Mesenchymal stem cell (in vitro differentiated cells and primary cell): Measurements from ENCODE around the gene GHR.

ENCODE experiments used
- DNase-seq: peaks from one replicate; pipeline ENCODE4 v3.0.0-alpha.2; 2013
- H2AFZ ChIP-seq: one replicate; pipeline ENCODE4 v1.6.1; 2013; ENCODE audit warnings: low read depth, mild to moderate bottlenecking, control low read depth, inconsistent platforms, low read length, moderate library complexity
- H2AK5ac ChIP-seq: 2 replicates; pipeline ENCODE4 v1.6.1; 2013; ENCODE audit warnings: low read length, moderate library complexity, mild to moderate bottlenecking, inconsistent platforms; ENCODE audit not compliant: severe bottlenecking
- H2BK120ac ChIP-seq: one replicate; pipeline ENCODE4 v1.6.1; 2013; ENCODE audit warnings: low read depth, mild to moderate bottlenecking, inconsistent platforms, low read length, moderate library complexity
- H2BK12ac ChIP-seq, 2 experiments: one replicate each; pipeline ENCODE4 v1.6.1; 2013; ENCODE audit warnings: inconsistent platforms in 2 of 2, low read length in 2 of 2, mild to moderate bottlenecking in 2 of 2, moderate library complexity in 2 of 2, control low read depth in 1 of 2
- H2BK15ac ChIP-seq: one replicate; pipeline ENCODE4 v1.6.1; 2013; ENCODE audit warnings: mild to moderate bottlenecking, low read depth, inconsistent platforms; ENCODE audit not compliant: poor library complexity, severe bottlenecking
- H2BK5ac ChIP-seq: 2 replicates; pipeline ENCODE4 v1.6.1; 2013; ENCODE audit warnings: low read depth, mild to moderate bottlenecking, low read length, control low read depth, inconsistent platforms; ENCODE audit not compliant: poor library complexity, severe bottlenecking
- H3K14ac ChIP-seq, 2 experiments: one replicate each; pipeline ENCODE4 v1.6.1; 2013; ENCODE audit warnings: inconsistent platforms in 2 of 2, low read length in 2 of 2, control low read depth in 1 of 2, mild to moderate bottlenecking in 1 of 2, moderate library complexity in 1 of 2
- H3K18ac ChIP-seq, 2 experiments: one replicate each; pipeline ENCODE4 v1.6.1; 2013; ENCODE audit warnings: inconsistent platforms in 2 of 2, low read length in 2 of 2, control low read depth in 1 of 2, low read depth in 1 of 2, mild to moderate bottlenecking in 1 of 2
- H3K23ac ChIP-seq, 2 experiments: one replicate each; pipeline ENCODE4 v1.6.1; 2013; ENCODE audit warnings: inconsistent platforms in 2 of 2, low read length in 2 of 2, mild to moderate bottlenecking in 2 of 2, moderate library complexity in 2 of 2, control low read depth in 1 of 2
- H3K27ac ChIP-seq: 2 replicates; pipeline ENCODE4 v1.5.1; 2013; ENCODE audit warnings: mild to moderate bottlenecking, moderate library complexity, low read length, control low read depth, inconsistent platforms; ENCODE audit not compliant: poor library complexity, severe bottlenecking
- H3K27me3 ChIP-seq, 2 experiments: 2 replicates each; pipeline versions ENCODE4 v1.6.1 to v1.7.0; 2013; ENCODE audit warnings: low read length in 2 of 2, mild to moderate bottlenecking in 2 of 2, moderate library complexity in 2 of 2, control low read depth in 1 of 2, inconsistent platforms in 1 of 2; ENCODE audit not compliant: control insufficient read depth in 1 of 2, insufficient read depth in 1 of 2
- H3K36me3 ChIP-seq, 2 experiments: 2 replicates each; pipeline versions ENCODE4 v1.6.1 to v1.7.0; 2013; ENCODE audit warnings: low read length in 2 of 2, control low read depth in 1 of 2, inconsistent platforms in 1 of 2, low read depth in 1 of 2, mild to moderate bottlenecking in 1 of 2; ENCODE audit not compliant: insufficient read depth in 2 of 2, control insufficient read depth in 1 of 2
- H3K4ac ChIP-seq, 2 experiments: one replicate each; pipeline ENCODE4 v1.6.1; 2013; ENCODE audit warnings: inconsistent platforms in 2 of 2, low read length in 2 of 2, mild to moderate bottlenecking in 2 of 2, moderate library complexity in 2 of 2, control low read depth in 1 of 2, low read depth in 1 of 2
- H3K4me1 ChIP-seq: 2 replicates; pipeline ENCODE4 v1.6.1; 2013; ENCODE audit warnings: low read depth, low read length, control low read depth; ENCODE audit not compliant: control insufficient read depth, insufficient read depth
- H3K4me2 ChIP-seq: 2 replicates; pipeline ENCODE4 v1.6.1; 2013; ENCODE audit warnings: low read length, mild to moderate bottlenecking, inconsistent platforms; ENCODE audit not compliant: poor library complexity, severe bottlenecking
- H3K4me3 ChIP-seq, 2 experiments: 2 replicates each; pipeline versions ENCODE4 v1.5.1 to v1.7.0; 2013; ENCODE audit warnings: low read length in 2 of 2, mild to moderate bottlenecking in 2 of 2, control low read depth in 1 of 2, low read depth in 1 of 2; ENCODE audit not compliant: insufficient read depth in 1 of 2
- H3K79me1 ChIP-seq: replicated peaks from 2 replicates; pipeline ENCODE4 v1.6.1; 2013; ENCODE audit warnings: mild to moderate bottlenecking, control low read depth, low read length, inconsistent platforms; ENCODE audit not compliant: poor library complexity, severe bottlenecking
- H3K9ac ChIP-seq: 2 replicates; pipeline ENCODE4 v1.7.0; 2013; ENCODE audit warnings: mild to moderate bottlenecking, low read length, moderate library complexity
- H3K9me3 ChIP-seq: 2 replicates; pipeline ENCODE4 v1.7.0; 2013; ENCODE audit warnings: mild to moderate bottlenecking, low read length; ENCODE audit not compliant: control insufficient read depth
- H4K8ac ChIP-seq: one replicate; pipeline ENCODE4 v1.6.1; 2013; ENCODE audit warnings: inconsistent platforms, mild to moderate bottlenecking, low read length, moderate library complexity
- H4K91ac ChIP-seq: one replicate; pipeline ENCODE4 v1.6.1; 2013; ENCODE audit warnings: mild to moderate bottlenecking, low read length, inconsistent platforms
- WGBS: methylation state at CpG from one replicate; pipeline ENCODE4 v1.1.7; 2013; ENCODE audit warnings: mixed read lengths; 5-methylcytosine and 5-hydroxymethylcytosine counted together

The GHR gene

GRCh38 chr5:42621662-42622061, 198.4 kb downstream of the GHR start:
- H2BK15ac ChIP-seq: no peak overlapping the region
- H4K91ac ChIP-seq: no peak overlapping the region
- H3K9ac ChIP-seq: no peak overlapping the region
- H2BK120ac ChIP-seq: peak overlapping the region; percentile 29
- no peaks in the 10 kb centered on the region for H3K4me1 ChIP-seq
- 0% methylated on average over 1 of the region's 1 CpG for WGBS
- no peaks in the 10 kb centered on the region for H3K79me1 ChIP-seq
- H2AK5ac ChIP-seq: no peak overlapping the region
- no peak overlapping the region for H2BK5ac ChIP-seq
- H2AFZ ChIP-seq: no peak overlapping the region
- no peak overlapping the region for H3K14ac ChIP-seq
- H3K23ac ChIP-seq: no peak overlapping the region
- H3K36me3 ChIP-seq: no peaks in the 10 kb centered on the region
- no peak overlapping the region for H3K27ac ChIP-seq
- H3K27me3 ChIP-seq: no peaks in the 10 kb centered on the region
- H3K4ac ChIP-seq: peak overlapping the region in 1 of 2 experiments; percentile 92
- no peak overlapping the region for H4K8ac ChIP-seq
- DNase-seq: peak; percentile 67
- H2BK12ac ChIP-seq: peak overlapping the region in 1 of 2 experiments; percentile 65
- no peak overlapping the region for H3K4me2 ChIP-seq
- H3K9me3 ChIP-seq: no peaks in the 10 kb centered on the region
- peak overlapping the region; percentile 75 to 87 for H3K18ac ChIP-seq
- H3K4me3 ChIP-seq: no peak overlapping the region

GRCh38 chr5:42624912-42625311, 201.7 kb downstream of the GHR start:
- Histone ChIP-seq H3K4me1 (no peaks in the 10 kb centered on the region), H2BK5ac (no peak overlapping the region), H3K79me1 (no peaks in the 10 kb centered on the region), H4K8ac (no peak overlapping the region), H3K14ac (no peak overlapping the region), H4K91ac (no peak overlapping the region), H2BK120ac (no peak overlapping the region), H3K9me3 (no peaks in the 10 kb centered on the region), H3K27me3 (no peaks in the 10 kb centered on the region), H3K18ac (no peak overlapping the region), H2BK12ac (no peak overlapping the region), H3K4ac (no peak overlapping the region), H3K36me3 (no peaks in the 10 kb centered on the region), H2BK15ac (no peak overlapping the region), H3K9ac (no peak overlapping the region), H3K4me2 (no peak overlapping the region), H2AFZ (no peak overlapping the region), H3K27ac (no peak overlapping the region), H2AK5ac (no peak overlapping the region), H3K4me3 (no peak overlapping the region), H3K23ac (no peak overlapping the region)
- no peak for DNase-seq
- 100% methylated on average over 1 of the region's 2 CpGs for WGBS

- Histone ChIP-seq H3K4me1 (no peaks in the 10 kb centered on the region), H3K4ac (no peak overlapping the region), H3K36me3 (no peaks in the 10 kb centered on the region), H2AK5ac (no peak overlapping the region), H3K23ac (no peak overlapping the region), H3K9me3 (no peaks in the 10 kb centered on the region), H2AFZ (no peak overlapping the region), H2BK120ac (no peak overlapping the region), H3K9ac (no peak overlapping the region), H3K4me3 (no peak overlapping the region), H3K79me1 (no peaks in the 10 kb centered on the region), H3K4me2 (no peak overlapping the region), H3K18ac (peak overlapping the region in 1 of 2 experiments; percentile 49), H3K27me3 (no peaks in the 10 kb centered on the region), H2BK12ac (peak overlapping the region in 1 of 2 experiments; percentile 69), H4K8ac (no peak overlapping the region), H2BK5ac (no peak overlapping the region), H4K91ac (no peak overlapping the region), H2BK15ac (no peak overlapping the region), H3K14ac (no peak overlapping the region), H3K27ac (no peak overlapping the region)
- 100% methylated on average over 2 of the region's 4 CpGs for WGBS
- no peak for DNase-seq
Observed at GRCh38 chr5:42626462-42626861, 203.2 kb downstream of the GHR start.

GRCh38 chr5:42628821-42629220, 205.6 kb downstream of the GHR start:
- Histone ChIP-seq H2BK15ac (no peak overlapping the region), H2BK120ac (no peak overlapping the region), H2BK12ac (no peak overlapping the region), H3K79me1 (no peaks in the 10 kb centered on the region), H3K4me3 (no peak overlapping the region), H3K23ac (no peak overlapping the region), H4K91ac (no peak overlapping the region), H3K4me1 (no peaks in the 10 kb centered on the region), H3K4me2 (no peak overlapping the region), H4K8ac (no peak overlapping the region), H2AK5ac (no peak overlapping the region), H3K9me3 (no peaks in the 10 kb centered on the region), H2BK5ac (no peak overlapping the region), H3K4ac (no peak overlapping the region), H3K36me3 (no peaks in the 10 kb centered on the region), H3K9ac (no peak overlapping the region), H3K14ac (no peak overlapping the region), H3K27ac (no peak overlapping the region), H3K27me3 (no peaks in the 10 kb centered on the region), H2AFZ (no peak overlapping the region), H3K18ac (no peak overlapping the region)
- peak; percentile 36 for DNase-seq
- 20% methylated on average over 1 of the region's 1 CpG for WGBS
